NCI-H2171 (cell line): Measurements from ENCODE around the gene ADK.
"Not testable (repeated sequence)": the region's sequence is repeated elsewhere in the genome, so short reads cannot be mapped to it uniquely, and the experiment has no call there.

Source experiments
- DNase-seq: peaks from one replicate; lab custom pipeline; 2025; lab: John Stamatoyannopoulos, UW

The ADK gene

GRCh38 chr10:74300074-74300621, 149.1 kb downstream of the ADK start:
- DNase-seq: not testable (repeated sequence)

GRCh38 chr10:74300666-74301065, 149.6 kb downstream of the ADK start:
- no peak for DNase-seq

GRCh38 chr10:74305730-74306129, 154.7 kb downstream of the ADK start:
- DNase-seq: no peak

- no peak for DNase-seq
These were observed 155.4 kb downstream of the ADK start for GRCh38 chr10:74306227-74306982.

- DNase-seq: no peak
These were observed 156.1 kb downstream of the ADK start for GRCh38 chr10:74307061-74307651.

- no peak for DNase-seq
These were observed 159.7 kb downstream of the ADK start for GRCh38 chr10:74310652-74311257.

- no peak for DNase-seq
These were observed 163.1 kb downstream of the ADK start for GRCh38 chr10:74314166-74314565.

- no peak for DNase-seq
These were observed 169.0 kb downstream of the ADK start for GRCh38 chr10:74320026-74320425.

GRCh38 chr10:74320717-74321116, 169.7 kb downstream of the ADK start:
- no peak for DNase-seq

- DNase-seq: no peak
These were observed 171.1 kb downstream of the ADK start for GRCh38 chr10:74322141-74322540.

GRCh38 chr10:74322565-74322964, 171.5 kb downstream of the ADK start:
- DNase-seq: no peak

- no peak for DNase-seq
These were observed 177.4 kb downstream of the ADK start for GRCh38 chr10:74328388-74328787.

- DNase-seq: no peak
These were observed 178.9 kb downstream of the ADK start for GRCh38 chr10:74329873-74330272.

- no peak for DNase-seq
These were observed 179.6 kb downstream of the ADK start for GRCh38 chr10:74330646-74331045.

- no peak for DNase-seq
These were observed 181.4 kb downstream of the ADK start for GRCh38 chr10:74332398-74332797.

GRCh38 chr10:74333174-74333573, 182.2 kb downstream of the ADK start:
- no peak for DNase-seq

GRCh38 chr10:74334221-74334620, 183.2 kb downstream of the ADK start:
- no peak for DNase-seq

- no peak for DNase-seq
These were observed 184.5 kb downstream of the ADK start for GRCh38 chr10:74335501-74335900.

- DNase-seq: no peak
These were observed 186.5 kb downstream of the ADK start for GRCh38 chr10:74337330-74338016.

- no peak for DNase-seq
These were observed 192.0 kb downstream of the ADK start for GRCh38 chr10:74342991-74343390.

- no peak for DNase-seq
These were observed 192.8 kb downstream of the ADK start for GRCh38 chr10:74343804-74344203.

GRCh38 chr10:74344306-74344705, 193.3 kb downstream of the ADK start:
- DNase-seq: no peak

GRCh38 chr10:74347522-74347921, 196.5 kb downstream of the ADK start:
- no peak for DNase-seq
